DMS153 treated with DMSO at 0.1 percent for 48 hours (cell line): ENCODE measurements around the gene CARD10.

Source experiments
- DNase-seq: peaks from one replicate; lab custom pipeline; 2025; ENCODE audit not compliant: unreplicated experiment; lab: John Stamatoyannopoulos, UW

CARD10 gene

GRCh38 chr22:37519268-37520195, at the start of gene CARD10:
TSS of gene CARD10 (minus strand) at chr22:37519415. CDS start at chr22:37519200, 215 bp downstream.
- DNase-seq, result no peak

DNA sequence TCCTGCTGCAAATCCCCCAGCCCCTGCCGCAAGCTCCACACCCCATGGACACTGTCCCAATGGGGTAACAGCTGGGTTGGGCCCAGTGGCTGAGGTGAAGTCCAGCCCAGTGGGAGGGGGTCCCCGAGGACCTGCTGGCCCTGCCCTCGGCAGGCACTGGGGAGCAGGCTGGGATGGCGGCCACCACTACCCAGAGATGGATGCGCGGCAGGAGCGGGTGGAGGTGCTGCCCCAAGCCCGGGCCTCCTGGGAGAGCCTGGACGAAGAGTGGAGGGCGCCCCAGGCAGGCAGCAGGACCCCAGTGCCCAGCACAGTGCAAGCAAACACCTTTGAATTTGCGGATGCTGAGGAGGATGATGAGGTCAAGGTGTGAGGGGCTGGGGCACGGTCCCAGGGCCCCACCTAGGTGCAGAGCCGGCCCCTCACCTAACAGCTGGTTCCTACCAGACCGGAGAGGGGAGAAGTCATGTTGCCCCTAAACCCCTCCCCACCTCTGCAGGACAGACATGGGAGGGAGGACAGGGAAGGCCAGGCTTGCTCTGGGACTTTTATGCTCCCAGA, 49.3 kb upstream of the CARD10 start:
- no peak for DNase-seq

GRCh38 chr22:37568012-37568411, 48.8 kb upstream of the CARD10 start:
- no peak for DNase-seq

GRCh38 chr22:37566903-37567798, 47.9 kb upstream of the CARD10 start:
- peak; percentile 50 for DNase-seq

GRCh38 chr22:37566329-37566837, 47.2 kb upstream of the CARD10 start:
- DNase-seq, result no peak

DNA sequence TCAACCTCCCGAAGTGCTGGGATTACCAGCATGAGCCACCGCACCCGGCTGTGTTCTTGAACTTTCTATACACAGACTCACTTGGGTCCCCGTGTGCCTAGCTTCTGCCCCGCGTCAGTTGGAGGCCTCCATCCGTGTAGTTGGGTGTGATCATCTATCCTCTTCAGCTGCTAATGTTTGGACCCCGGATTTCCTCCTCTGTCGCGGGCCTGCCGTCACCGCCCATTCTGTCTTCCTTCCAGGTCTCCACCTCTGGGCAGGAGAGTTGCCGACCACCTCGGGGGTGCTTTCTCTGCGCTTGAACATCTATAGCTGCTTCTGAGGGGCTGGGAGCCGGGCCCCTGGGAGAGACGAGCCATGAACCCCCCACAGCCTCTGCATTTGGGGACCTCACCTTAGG, 46.6 kb upstream of the CARD10 start:
- DNase-seq, result no peak

DNA sequence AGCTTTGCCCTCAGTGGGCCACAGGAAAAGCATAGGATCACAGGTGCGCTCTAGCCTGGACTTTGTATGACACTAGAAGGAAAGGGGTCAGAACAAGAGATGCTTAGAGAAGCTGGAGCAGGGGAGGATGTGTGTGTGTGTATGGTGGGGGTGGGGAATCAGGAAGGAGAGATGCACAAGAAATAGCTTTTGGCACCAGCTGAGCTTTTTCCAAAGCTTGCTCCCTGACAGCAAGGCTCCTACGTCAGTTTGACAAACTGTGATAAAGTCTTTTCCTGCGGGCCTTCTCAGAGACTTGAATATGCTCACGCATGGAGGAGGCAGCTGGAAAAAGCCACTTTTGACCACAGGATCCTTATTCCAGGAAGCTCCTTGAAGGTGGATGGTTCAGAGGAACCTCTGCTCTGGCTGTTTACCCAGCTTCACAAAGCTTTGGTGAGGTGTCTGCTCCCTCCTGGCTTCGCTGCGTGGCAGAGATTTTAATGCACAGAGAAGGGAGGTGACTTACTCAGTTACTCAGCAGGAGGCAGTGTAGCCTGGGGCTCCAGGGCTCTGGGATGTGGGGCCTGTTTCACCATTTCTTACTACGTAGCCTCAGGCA, 45.0 kb upstream of the CARD10 start:
- no peak for DNase-seq

DNA sequence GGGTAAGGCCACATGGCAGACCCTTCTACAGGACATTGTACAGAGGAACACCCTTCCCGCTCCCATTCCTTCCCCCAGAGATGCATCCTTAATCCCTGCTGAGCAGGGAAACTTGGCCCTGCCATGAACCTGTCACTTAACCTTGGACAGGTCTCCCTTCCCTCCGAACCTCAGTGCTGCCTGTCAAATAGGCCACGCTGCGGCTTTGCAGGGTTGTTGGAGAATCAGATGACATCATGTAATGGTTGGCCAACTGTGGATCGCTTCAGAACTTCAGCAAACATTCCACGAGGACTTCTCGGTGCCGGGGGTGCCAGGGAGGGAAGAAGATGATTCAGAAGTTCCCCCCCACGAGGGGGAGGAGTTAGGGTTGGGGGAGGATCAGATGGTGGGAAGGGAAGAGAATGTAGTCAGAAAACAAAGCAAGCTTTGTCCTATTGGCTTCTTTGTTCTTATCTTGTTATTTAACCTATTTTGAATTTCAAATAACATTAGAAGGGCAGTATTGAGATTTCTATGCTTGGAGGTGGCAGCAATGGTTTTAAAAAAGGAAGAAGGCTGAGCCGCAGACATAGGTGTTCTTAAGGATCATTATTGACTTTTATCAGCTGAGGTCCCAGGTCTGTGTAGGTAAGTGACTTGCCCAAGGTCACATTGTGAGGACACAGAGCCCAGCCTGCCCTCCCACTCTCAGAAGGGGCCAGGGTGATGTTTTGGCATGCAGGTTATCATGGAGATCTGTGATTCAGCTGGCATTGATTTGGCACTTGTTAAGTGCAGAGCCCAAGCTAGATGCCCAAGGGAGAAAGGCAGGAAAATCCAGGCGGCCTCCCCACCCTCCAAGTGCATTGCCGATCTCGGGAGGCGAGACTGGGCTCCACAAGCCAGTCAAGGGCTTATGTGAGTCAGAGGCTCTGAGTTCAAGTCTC, 44.2 kb upstream of the CARD10 start:
- no peak for DNase-seq

DNA sequence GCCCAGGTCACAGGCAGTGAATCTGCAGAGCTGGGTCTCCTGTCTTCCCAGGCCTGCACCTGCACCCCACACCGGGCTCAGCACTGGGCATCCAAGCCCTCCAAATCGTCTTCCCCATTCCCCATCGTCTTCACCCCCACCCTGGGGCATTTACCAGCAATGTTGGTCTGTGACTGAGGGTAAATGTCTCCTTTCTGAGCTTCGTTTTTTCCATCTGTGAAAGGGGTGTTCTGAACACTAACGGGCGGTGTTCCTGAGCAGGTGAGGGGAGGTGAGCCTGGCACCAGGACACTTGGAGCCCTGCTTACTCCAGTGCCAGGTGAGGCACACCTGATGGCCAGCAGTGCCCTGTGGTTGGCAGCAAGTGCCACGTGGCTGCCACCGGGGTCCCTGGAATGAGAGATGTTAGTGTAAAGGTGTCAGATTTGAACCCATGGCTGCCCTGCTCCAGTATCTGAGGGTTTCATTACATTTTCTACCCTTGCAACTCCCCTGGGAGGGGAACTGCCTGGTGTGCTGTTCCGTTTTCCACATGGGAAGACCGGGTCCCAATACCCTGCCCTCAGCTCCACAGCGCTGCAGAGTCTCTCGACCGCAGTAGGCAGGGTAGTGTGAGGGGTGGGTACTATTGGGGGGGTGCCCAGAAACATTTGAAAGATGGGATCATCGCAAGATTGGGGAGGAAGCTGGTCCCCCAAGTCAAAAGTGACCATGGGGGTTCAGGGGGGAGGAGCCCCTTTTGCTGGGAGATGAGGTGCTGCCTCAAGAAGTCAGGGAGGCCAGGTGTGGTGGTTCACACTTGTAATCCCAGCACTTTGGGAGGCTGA, 43.0 kb upstream of the CARD10 start:
- DNase-seq, result no peak

GRCh38 chr22:37561212-37562048, 42.2 kb upstream of the CARD10 start:
- no peak for DNase-seq

- no peak for DNase-seq
Measured at GRCh38 chr22:37560608-37561211, 41.5 kb upstream of the CARD10 start.

DNA sequence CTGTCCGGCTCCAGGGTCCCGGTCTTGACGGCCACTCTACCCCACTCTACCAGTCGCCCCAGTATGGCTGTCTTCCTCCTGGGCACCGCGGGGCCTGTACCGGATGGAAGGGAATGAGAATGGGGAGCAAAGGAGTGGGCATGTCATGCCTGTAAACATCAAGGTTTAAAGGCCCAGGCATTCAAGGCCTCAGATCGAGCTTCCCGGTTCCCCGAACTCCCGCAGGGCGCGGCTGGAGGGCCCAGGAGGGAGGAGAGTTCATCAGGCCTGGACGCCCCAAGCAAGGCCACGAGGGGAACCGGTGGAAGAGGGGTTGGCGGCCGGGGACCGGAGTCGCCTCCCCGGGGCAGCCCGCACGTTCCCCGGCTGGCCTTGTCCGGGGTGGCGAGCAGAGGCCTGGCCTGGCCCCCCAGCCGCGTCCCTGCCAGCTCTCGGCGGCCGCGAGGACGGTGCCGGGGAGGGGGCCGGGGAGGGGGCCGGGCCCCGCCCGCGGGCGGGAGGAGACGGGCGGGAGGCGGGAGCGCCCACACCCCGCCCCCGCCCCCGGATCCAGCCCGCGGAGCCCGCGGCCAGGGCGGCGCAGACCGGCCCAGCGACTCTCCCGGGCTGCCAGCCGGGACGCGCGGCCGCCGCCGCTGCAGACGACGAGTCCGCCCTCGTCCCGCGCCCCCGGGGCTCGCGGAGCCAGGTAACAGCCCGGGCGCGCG, 40.8 kb upstream of the CARD10 start, which contains the start of gene CDC42EP1:
CDC42EP1 (plus strand) TSS at position 580 of the 707 bp plus-strand sequence. CDS start 5,870 bp downstream, outside the sequence.
- no peak for DNase-seq

GRCh38 chr22:37559521-37559900, 40.3 kb upstream of the CARD10 start:
- DNase-seq, result no peak

GRCh38 chr22:37558815-37559214, 39.6 kb upstream of the CARD10 start:
- no peak for DNase-seq

DNA sequence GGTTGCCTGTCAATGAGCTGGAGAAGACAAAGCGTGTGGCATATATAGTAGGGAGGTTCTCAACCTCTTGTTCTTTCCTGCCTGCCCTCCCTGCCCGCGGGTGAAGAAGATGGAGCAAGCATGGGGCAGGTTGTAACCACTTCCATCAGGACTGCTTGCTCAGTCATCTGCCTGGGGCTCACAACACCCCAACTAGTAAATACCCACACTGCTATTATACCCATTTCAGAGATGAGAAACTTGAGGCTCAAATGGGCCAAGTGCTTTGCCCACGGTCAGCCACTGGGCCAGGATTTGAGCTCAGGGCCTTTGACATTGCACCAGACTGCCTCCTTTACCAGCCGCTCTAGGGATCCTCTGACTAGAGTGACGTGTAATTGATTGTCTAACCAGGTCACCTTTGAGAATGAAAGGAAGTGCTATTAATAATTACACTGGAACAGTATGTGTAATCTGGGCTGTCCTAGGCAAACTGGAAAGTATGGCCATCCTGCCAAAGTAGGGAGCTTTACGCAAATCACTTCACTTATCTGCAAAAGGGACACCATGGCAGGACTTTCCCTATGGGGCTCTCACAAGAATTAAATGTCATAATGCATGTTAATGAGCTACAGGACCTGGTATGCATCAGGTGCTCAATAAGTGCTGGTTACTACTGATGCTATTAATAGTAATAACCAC, 38.2 kb upstream of the CARD10 start:
- DNase-seq, result no peak

DNA sequence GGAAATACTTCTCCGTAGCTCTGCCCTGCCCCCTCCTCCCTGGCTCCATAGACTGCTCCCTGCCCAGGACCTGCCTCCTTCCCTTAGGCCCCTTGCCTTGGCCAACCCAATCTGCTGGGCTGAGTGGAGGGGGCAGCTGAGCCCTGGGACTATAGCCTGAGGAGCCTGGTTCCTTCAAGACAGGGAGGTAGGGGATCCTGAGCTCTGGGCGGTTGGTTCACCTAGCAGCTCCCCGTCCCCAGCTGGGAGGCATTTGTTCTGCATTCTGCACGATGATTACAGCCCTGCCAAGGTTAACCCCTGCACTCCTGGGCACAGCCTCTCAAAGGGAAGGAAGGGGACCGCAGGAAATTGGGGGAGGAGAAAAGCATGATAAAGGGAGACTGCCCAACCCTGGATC, 37.5 kb upstream of the CARD10 start:
- no peak for DNase-seq
